Measurements from ENCODE around the gene MYRIP. TPM values are rescaled to one million over a fixed set of nuclear protein-coding genes. Genes with fewer than 3 reads are reported as not detected.

Gene MYRIP
- total and polyA plus RNA-seq, 10 of the 15 experiments (the other 5 are each of a cell fraction or from before 2014, with no cell fraction given): 0.03 to 0.08 (median 0.04) TPM; not detected in 6

DNA sequence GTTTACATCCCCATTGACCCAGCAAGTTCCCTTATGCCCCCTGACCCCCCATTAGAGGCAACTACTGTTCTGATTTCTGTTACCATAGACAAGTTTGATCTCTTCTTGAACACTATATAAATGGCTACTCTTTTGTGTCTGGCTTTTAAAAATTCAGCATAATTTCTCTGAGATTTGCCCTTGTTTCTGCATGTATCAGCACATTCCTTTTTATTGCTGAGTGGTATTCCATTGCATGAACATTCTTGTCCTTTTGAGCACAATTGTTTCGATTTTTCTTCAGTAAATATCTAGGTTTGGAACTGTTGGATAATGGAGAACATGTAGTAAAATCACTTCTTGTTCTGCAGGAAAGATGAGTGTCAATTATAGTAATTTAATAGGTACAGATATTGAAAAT is 49.1 kb upstream of the MYRIP start (continued):
- TF ChIP-seq, protein P1, sequence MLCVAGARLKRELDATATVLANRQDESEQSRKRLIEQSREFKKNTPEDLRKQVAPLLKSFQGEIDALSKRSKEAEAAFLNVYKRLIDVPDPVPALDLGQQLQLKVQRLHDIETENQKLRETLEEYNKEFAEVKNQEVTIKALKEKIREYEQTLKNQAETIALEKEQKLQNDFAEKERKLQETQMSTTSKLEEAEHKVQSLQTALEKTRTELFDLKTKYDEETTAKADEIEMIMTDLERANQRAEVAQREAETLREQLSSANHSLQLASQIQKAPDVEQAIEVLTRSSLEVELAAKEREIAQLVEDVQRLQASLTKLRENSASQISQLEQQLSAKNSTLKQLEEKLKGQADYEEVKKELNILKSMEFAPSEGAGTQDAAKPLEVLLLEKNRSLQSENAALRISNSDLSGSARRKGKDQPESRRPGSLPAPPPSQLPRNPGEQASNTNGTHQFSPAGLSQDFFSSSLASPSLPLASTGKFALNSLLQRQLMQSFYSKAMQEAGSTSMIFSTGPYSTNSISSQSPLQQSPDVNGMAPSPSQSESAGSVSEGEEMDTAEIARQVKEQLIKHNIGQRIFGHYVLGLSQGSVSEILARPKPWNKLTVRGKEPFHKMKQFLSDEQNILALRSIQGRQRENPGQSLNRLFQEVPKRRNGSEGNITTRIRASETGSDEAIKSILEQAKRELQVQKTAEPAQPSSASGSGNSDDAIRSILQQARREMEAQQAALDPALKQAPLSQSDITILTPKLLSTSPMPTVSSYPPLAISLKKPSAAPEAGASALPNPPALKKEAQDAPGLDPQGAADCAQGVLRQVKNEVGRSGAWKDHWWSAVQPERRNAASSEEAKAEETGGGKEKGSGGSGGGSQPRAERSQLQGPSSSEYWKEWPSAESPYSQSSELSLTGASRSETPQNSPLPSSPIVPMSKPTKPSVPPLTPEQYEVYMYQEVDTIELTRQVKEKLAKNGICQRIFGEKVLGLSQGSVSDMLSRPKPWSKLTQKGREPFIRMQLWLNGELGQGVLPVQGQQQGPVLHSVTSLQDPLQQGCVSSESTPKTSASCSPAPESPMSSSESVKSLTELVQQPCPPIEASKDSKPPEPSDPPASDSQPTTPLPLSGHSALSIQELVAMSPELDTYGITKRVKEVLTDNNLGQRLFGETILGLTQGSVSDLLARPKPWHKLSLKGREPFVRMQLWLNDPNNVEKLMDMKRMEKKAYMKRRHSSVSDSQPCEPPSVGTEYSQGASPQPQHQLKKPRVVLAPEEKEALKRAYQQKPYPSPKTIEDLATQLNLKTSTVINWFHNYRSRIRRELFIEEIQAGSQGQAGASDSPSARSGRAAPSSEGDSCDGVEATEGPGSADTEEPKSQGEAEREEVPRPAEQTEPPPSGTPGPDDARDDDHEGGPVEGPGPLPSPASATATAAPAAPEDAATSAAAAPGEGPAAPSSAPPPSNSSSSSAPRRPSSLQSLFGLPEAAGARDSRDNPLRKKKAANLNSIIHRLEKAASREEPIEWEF (IDR thresholded peaks at IDR 0.05; ENCODE audit: insufficient replicate concordance, low read depth, low read length): no peak
- no peak for TF ChIP-seq TBL1XR1 (IDR thresholded peaks at IDR 0.05; ENCODE audit: low read depth, low read length)
- TF ChIP-seq, protein P2, sequence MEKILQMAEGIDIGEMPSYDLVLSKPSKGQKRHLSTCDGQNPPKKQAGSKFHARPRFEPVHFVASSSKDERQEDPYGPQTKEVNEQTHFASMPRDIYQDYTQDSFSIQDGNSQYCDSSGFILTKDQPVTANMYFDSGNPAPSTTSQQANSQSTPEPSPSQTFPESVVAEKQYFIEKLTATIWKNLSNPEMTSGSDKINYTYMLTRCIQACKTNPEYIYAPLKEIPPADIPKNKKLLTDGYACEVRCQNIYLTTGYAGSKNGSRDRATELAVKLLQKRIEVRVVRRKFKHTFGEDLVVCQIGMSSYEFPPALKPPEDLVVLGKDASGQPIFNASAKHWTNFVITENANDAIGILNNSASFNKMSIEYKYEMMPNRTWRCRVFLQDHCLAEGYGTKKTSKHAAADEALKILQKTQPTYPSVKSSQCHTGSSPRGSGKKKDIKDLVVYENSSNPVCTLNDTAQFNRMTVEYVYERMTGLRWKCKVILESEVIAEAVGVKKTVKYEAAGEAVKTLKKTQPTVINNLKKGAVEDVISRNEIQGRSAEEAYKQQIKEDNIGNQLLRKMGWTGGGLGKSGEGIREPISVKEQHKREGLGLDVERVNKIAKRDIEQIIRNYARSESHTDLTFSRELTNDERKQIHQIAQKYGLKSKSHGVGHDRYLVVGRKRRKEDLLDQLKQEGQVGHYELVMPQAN (conservative IDR thresholded peaks at IDR 0.05): no peak

DNA sequence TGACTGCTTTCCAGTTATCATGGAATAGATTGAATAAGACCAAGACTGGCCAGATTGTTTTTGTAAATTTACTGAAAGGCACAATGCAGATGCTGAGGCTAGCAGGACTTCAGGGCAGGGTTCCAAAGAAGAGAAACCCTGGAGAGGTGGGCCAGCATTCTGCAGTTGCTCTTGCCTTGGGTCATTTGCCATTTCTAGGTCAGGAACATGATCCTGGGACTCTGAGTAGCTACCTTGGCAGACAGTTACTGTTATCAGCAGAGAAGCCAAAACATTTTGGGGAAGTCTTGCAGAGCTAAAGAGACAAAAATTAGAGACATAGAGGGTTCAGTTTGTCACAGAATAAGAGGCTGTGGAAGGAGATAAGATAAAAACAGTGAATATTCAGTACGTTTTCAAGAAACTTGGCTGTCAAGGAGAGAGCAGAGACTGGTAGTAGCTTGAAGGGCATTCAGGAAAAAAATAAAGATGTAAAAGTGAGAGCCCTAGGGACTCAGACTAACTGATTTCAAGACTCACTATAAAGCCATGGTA is 46.8 kb upstream of the MYRIP start:
- intact Hi-C loops (cut with micrococcal nuclease; ENCODE audit: unreplicated experiment): no loop called here
- Histone ChIP-seq H3K9ac (ENCODE audit: control insufficient read depth, insufficient read depth, low read length) (no peak overlapping the region), H3K4me3 (no peak overlapping the region), H3K36me3 (ENCODE audit: control insufficient read depth in 2 of 2, insufficient read depth in 2 of 2, low read length in 1 of 2) (no peaks in the 10 kb centered on the region), H3K9me3 (replicated peaks; ENCODE audit: control insufficient read depth, insufficient read depth, low read length) (no peaks in the 10 kb centered on the region; the same call in 2 of the 3 replicates), H3K79me2 (ENCODE audit: control insufficient read depth, insufficient read depth, low read length) (no peaks in the 10 kb centered on the region), H4K20me1 (ENCODE audit: control insufficient read depth, insufficient read depth) (no peaks in the 10 kb centered on the region), H3K27me3 (replicated peaks in 1 of 2; ENCODE audit: control insufficient read depth in 2 of 2, insufficient read depth in 2 of 2, low read length in 1 of 2) (no peaks in the 10 kb centered on the region), H3K4me1 (ENCODE audit: control insufficient read depth, insufficient read depth, low read length) (no peaks in the 10 kb centered on the region), H2AFZ (ENCODE audit: control insufficient read depth, low read depth, low read length) (no peak overlapping the region), H3K27ac (ENCODE audit: control insufficient read depth, insufficient read depth) (no peak overlapping the region), H3K4me2 (ENCODE audit: control insufficient read depth, insufficient read depth) (no peak overlapping the region)
- DNase-seq (ENCODE audit: low read depth, low spot score): no peak
- ChIA-PET POLR2A (no interaction called here), SMC1A (ENCODE audit: uncharacterized antibody, unreplicated experiment) (no interaction called here), CTCF (interaction anchor here (0.7 kb wide), 1 partner anchor 20 kb away, joined by 5 read pairs; no protein-coding TSS in a partner anchor), RAD21 (ENCODE audit: unreplicated experiment) (no interaction called here)
- 0% methylated on average over 1 of the region's 1 CpG for WGBS (ENCODE audit: insufficient coverage, insufficient replicate concordance, low lambda C conversion rate, missing lambda C conversion rate)
- in situ Hi-C loops (cut with MboI): no loop called here
- BruUV-seq (replicated peaks): no TSS peak
- no peak for ATAC-seq
- no peak for FAIRE-seq
- no peak for TF ChIP-seq IKZF1 (conservative IDR thresholded peaks at IDR 0.05)
- TF ChIP-seq MEF2B (IDR thresholded peaks at IDR 0.05; ENCODE audit: partially characterized antibody, poor library complexity, severe bottlenecking): no peak
- no peak for TF ChIP-seq TCF3 (IDR thresholded peaks at IDR 0.05; ENCODE audit: borderline replicate concordance, insufficient read depth, low read depth, low read length)
- TF ChIP-seq, protein P3, sequence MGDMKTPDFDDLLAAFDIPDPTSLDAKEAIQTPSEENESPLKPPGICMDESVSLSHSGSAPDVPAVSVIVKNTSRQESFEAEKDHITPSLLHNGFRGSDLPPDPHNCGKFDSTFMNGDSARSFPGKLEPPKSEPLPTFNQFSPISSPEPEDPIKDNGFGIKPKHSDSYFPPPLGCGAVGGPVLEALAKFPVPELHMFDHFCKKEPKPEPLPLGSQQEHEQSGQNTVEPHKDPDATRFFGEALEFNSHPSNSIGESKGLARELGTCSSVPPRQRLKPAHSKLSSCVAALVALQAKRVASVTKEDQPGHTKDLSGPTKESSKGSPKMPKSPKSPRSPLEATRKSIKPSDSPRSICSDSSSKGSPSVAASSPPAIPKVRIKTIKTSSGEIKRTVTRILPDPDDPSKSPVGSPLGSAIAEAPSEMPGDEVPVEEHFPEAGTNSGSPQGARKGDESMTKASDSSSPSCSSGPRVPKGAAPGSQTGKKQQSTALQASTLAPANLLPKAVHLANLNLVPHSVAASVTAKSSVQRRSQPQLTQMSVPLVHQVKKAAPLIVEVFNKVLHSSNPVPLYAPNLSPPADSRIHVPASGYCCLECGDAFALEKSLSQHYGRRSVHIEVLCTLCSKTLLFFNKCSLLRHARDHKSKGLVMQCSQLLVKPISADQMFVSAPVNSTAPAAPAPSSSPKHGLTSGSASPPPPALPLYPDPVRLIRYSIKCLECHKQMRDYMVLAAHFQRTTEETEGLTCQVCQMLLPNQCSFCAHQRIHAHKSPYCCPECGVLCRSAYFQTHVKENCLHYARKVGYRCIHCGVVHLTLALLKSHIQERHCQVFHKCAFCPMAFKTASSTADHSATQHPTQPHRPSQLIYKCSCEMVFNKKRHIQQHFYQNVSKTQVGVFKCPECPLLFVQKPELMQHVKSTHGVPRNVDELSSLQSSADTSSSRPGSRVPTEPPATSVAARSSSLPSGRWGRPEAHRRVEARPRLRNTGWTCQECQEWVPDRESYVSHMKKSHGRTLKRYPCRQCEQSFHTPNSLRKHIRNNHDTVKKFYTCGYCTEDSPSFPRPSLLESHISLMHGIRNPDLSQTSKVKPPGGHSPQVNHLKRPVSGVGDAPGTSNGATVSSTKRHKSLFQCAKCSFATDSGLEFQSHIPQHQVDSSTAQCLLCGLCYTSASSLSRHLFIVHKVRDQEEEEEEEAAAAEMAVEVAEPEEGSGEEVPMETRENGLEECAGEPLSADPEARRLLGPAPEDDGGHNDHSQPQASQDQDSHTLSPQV (IDR thresholded peaks at IDR 0.05): no peak
- TF ChIP-seq CREM (IDR thresholded peaks at IDR 0.05; ENCODE audit: low read depth): no peak
- TF ChIP-seq, protein P4, sequence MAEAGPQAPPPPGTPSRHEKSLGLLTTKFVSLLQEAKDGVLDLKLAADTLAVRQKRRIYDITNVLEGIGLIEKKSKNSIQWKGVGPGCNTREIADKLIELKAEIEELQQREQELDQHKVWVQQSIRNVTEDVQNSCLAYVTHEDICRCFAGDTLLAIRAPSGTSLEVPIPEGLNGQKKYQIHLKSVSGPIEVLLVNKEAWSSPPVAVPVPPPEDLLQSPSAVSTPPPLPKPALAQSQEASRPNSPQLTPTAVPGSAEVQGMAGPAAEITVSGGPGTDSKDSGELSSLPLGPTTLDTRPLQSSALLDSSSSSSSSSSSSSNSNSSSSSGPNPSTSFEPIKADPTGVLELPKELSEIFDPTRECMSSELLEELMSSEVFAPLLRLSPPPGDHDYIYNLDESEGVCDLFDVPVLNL (IDR thresholded peaks at IDR 0.05; ENCODE audit: low read depth, low read length): no peak

Measured in GM12878 (cell line).